CD14-positive monocyte (primary cell): ENCODE data around the gene COL4A5. TPM values are rescaled to one million over a fixed set of nuclear protein-coding genes. Genes with fewer than 3 reads are reported as not detected.

ENCODE experiments used
- DNase-seq, 3 donors: peaks; one replicate each; pipeline ENCODE4 v3.0.0-alpha.2; 2011 to 2022
- H2AFZ ChIP-seq: 2 replicates; pipeline ENCODE4 v1.6.0; 2012; ENCODE audit warnings: mild to moderate bottlenecking, low read depth, low read length, inconsistent platforms; ENCODE audit not compliant: insufficient read depth, poor library complexity, severe bottlenecking
- H3K27ac ChIP-seq, 2 donors: 1 replicate in 1 of 2; 2 replicates in 1 of 2; pipeline ENCODE4 v1.5.1; 2012 to 2013; ENCODE audit warnings: low read length in 2 of 2, control low read depth in 1 of 2, inconsistent platforms in 1 of 2, low read depth in 1 of 2, mild to moderate bottlenecking in 1 of 2
- H3K27me3 ChIP-seq, 2 donors: one replicate each; pipeline versions ENCODE4 v1.6.0 to v1.6.1; 2011 to 2013; ENCODE audit warnings: low read length in 2 of 2; ENCODE audit not compliant: control insufficient read depth in 2 of 2, insufficient read depth in 2 of 2
- H3K36me3 ChIP-seq, 2 donors: replicated peaks in 1 of 2; 1 replicate in 1 of 2; 2 replicates in 1 of 2; pipeline versions ENCODE4 v1.5.1 to v1.6.1; 2012 to 2013; ENCODE audit warnings: low read length in 2 of 2, control low read depth in 1 of 2, inconsistent platforms in 1 of 2, mild to moderate bottlenecking in 1 of 2; ENCODE audit not compliant: insufficient read depth in 2 of 2, control insufficient read depth in 1 of 2
- H3K4me1 ChIP-seq, 2 donors: 1 replicate in 1 of 2; 2 replicates in 1 of 2; pipeline versions ENCODE4 v1.5.1 to v1.6.1; 2012 to 2013; ENCODE audit warnings: low read length in 2 of 2, control low read depth in 1 of 2, inconsistent platforms in 1 of 2, mild to moderate bottlenecking in 1 of 2, moderate library complexity in 1 of 2; ENCODE audit not compliant: insufficient read depth in 2 of 2, control insufficient read depth in 1 of 2
- H3K4me2 ChIP-seq: replicated peaks from 2 replicates; pipeline ENCODE3; 2012; ENCODE audit warnings: low read length, moderate library complexity, mild to moderate bottlenecking; ENCODE audit not compliant: poor library complexity, severe bottlenecking; ENCODE audit errors: extremely low read depth
- H3K4me3 ChIP-seq, 3 experiments: fragments of 200-600 bp in 1 of 3; sonication (generic) in 1 of 3; replicated peaks in 1 of 3; 1 replicate in 2 of 3; 2 replicates in 1 of 3; pipeline ENCODE4 v1.5.1; 2011 to 2013; ENCODE audit warnings: low read length in 3 of 3, mild to moderate bottlenecking in 3 of 3, control low read depth in 2 of 3, low read depth in 2 of 3, inconsistent platforms in 1 of 3, moderate library complexity in 1 of 3
- H3K79me2 ChIP-seq: 2 replicates; pipeline ENCODE4 v1.6.0; 2012; ENCODE audit warnings: mild to moderate bottlenecking, control low read depth, inconsistent platforms, low read length, moderate library complexity; ENCODE audit not compliant: insufficient read depth
- H3K9ac ChIP-seq: 2 replicates; pipeline ENCODE4 v1.6.0; 2017; ENCODE audit warnings: low read length, mild to moderate bottlenecking; ENCODE audit not compliant: insufficient read depth, poor library complexity, severe bottlenecking
- H3K9me3 ChIP-seq, 2 donors: replicated peaks in 1 of 2; 1 replicate in 1 of 2; 2 replicates in 1 of 2; pipeline versions ENCODE4 v1.5.1 to v1.6.1; 2012 to 2013; ENCODE audit warnings: low read length in 2 of 2, control low read depth in 1 of 2; ENCODE audit not compliant: control insufficient read depth in 1 of 2, insufficient read depth in 1 of 2
- H4K20me1 ChIP-seq: 2 replicates; pipeline ENCODE4 v1.6.0; 2012; ENCODE audit warnings: mild to moderate bottlenecking, low read length, control low read depth, moderate library complexity; ENCODE audit not compliant: insufficient read depth
- H3K27ac Mint-ChIP-seq, 7 donors: one replicate each; pipeline ENCODE4 v1.8.0; 2020; ENCODE audit warnings: mild to moderate bottlenecking in 7 of 7, mixed read lengths in 7 of 7, moderate library complexity in 6 of 7, inconsistent platforms in 2 of 7
- H3K27me3 Mint-ChIP-seq, 3 donors: one replicate each; pipeline ENCODE4 v1.8.0; 2021 to 2022; ENCODE audit warnings: low read depth in 3 of 3, mild to moderate bottlenecking in 3 of 3, mixed read lengths in 3 of 3, moderate library complexity in 3 of 3, inconsistent platforms in 1 of 3
- H3K36me3 Mint-ChIP-seq, 2 donors: one replicate each; pipeline ENCODE4 v1.8.0; 2020; ENCODE audit warnings: mixed read lengths in 2 of 2, inconsistent platforms in 1 of 2, mild to moderate bottlenecking in 1 of 2
- H3K4me1 Mint-ChIP-seq: one replicate; pipeline ENCODE4 v1.8.0; 2020; ENCODE audit warnings: mild to moderate bottlenecking, mixed read lengths
- H3K4me3 Mint-ChIP-seq, 2 donors: one replicate each; pipeline ENCODE4 v1.8.0; 2020; ENCODE audit warnings: mild to moderate bottlenecking in 2 of 2, mixed read lengths in 2 of 2, moderate library complexity in 1 of 2
- H3K9me3 Mint-ChIP-seq, 7 donors: one replicate each; pipeline ENCODE4 v1.8.0; 2020 to 2022; ENCODE audit warnings: mixed read lengths in 7 of 7, mild to moderate bottlenecking in 6 of 7, moderate library complexity in 6 of 7, inconsistent platforms in 2 of 7
- WGBS: methylation state at CpG from one replicate; pipeline ENCODE4 v1.1.5; 2013; ENCODE audit warnings: missing lambda C conversion rate; ENCODE audit not compliant: insufficient coverage; 5-methylcytosine and 5-hydroxymethylcytosine counted together
- intact Hi-C, 2 donors: fragments of 100-400 bp; cut with micrococcal nuclease; formaldehyde crosslinking; loops; one replicate each; pipeline versions ENCODE4 v1.15.0 to v1.15.1; 2023
- polyA plus RNA-seq, 3 donors: library from polyadenylated mRNA; depleted of rRNA in 1 of 3; unstranded in 2 of 3; stranded (reverse) in 1 of 3; fragments of 300-500 nt in 2 of 3; fragments of >200 nt in 1 of 3; fragmentation: Illumina TruSeq in 2 of 3; gene quantifications; 1 replicate in 2 of 3; 2 replicates in 1 of 3; pipeline ENCODE4 v1.2.3, GENCODE V29; 2012 to 2021
- TF ChIP-seq, protein P1 (sequence below): fragments of 200-600 bp; IDR thresholded peaks from one replicate; pipeline ENCODE4 v1.8.0; 2022; ENCODE audit warnings: antibody characterized with exemption, mild to moderate bottlenecking

Gene COL4A5
- polyA plus RNA-seq, 3 donors = not detected

DNA sequence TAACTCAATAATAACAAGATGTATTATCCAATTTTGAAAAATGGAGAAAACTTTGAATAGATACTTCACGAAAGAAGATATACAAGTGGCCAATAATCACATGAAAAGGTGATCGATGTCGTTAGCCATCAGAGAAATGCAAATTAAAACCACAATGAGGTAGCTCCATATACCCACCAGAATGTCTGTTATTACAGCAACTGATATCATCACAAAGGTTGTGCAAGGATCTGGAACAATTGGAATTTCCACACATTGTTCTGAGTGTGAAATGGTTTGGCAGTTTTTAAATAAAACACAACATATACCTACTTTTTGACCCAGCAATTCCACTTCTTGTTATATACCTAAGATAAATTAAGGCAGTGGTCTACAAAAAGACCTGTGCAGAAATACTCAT is 225.1 kb downstream of the COL4A5 start:
- TF ChIP-seq, protein P1, sequence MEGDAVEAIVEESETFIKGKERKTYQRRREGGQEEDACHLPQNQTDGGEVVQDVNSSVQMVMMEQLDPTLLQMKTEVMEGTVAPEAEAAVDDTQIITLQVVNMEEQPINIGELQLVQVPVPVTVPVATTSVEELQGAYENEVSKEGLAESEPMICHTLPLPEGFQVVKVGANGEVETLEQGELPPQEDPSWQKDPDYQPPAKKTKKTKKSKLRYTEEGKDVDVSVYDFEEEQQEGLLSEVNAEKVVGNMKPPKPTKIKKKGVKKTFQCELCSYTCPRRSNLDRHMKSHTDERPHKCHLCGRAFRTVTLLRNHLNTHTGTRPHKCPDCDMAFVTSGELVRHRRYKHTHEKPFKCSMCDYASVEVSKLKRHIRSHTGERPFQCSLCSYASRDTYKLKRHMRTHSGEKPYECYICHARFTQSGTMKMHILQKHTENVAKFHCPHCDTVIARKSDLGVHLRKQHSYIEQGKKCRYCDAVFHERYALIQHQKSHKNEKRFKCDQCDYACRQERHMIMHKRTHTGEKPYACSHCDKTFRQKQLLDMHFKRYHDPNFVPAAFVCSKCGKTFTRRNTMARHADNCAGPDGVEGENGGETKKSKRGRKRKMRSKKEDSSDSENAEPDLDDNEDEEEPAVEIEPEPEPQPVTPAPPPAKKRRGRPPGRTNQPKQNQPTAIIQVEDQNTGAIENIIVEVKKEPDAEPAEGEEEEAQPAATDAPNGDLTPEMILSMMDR = no peak
- no CpG with 5 or more reads among the region's 3 CpGs for WGBS
- no peak overlapping the region for H2AFZ ChIP-seq
- Mint-ChIP-seq H3K4me3 (no peak overlapping the region), H3K9me3 (peaks cover 0 to 2% (median 0%) of the 10 kb centered on the region in 7 donors), H3K27me3 (peaks cover 0 to 2% (median 0%) of the 10 kb centered on the region in 3 donors), H3K27ac (no peak overlapping the region), H3K36me3 (no peaks in the 10 kb centered on the region), H3K4me1 (no peaks in the 10 kb centered on the region)
- no peak overlapping the region for H3K4me2 ChIP-seq
- no peaks in the 10 kb centered on the region for H4K20me1 ChIP-seq
- H3K9me3 ChIP-seq = no peaks in the 10 kb centered on the region
- no peak overlapping the region for H3K9ac ChIP-seq
- H3K4me3 ChIP-seq = no peak overlapping the region
- no peak overlapping the region for H3K27ac ChIP-seq
- no peak for DNase-seq
- H3K79me2 ChIP-seq = no peaks in the 10 kb centered on the region
- no peaks in the 10 kb centered on the region for H3K4me1 ChIP-seq
- no peaks in the 10 kb centered on the region for H3K36me3 ChIP-seq
- H3K27me3 ChIP-seq = no peaks in the 10 kb centered on the region
- intact Hi-C loops = no loop called here

DNA sequence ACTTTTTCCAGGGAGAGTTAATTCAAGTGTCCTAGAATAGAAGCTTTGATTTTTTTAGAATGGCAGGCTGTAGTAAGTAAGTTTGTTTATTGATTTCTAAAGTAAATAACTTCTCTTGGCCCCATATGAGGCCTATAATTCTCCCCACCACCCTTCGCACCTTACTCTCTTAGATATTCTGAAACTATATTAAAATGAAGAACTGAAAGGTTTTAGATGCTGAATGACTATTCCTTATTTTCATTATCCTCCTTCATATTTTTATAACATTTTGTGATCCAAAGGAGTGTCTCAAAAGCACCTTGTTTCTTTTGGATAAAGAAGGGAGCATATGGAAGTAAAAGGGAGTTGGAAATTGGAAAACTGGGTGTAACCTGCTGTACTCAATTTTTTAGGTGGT is 226.5 kb downstream of the COL4A5 start:
- peaks cover 0 to 2% (median 0%) of the 10 kb centered on the region in 3 donors for H3K27me3 Mint-ChIP-seq
- no peak overlapping the region for H3K9ac ChIP-seq
- no peak overlapping the region for H3K27ac Mint-ChIP-seq
- H3K36me3 ChIP-seq = no peaks in the 10 kb centered on the region
- peaks cover 0 to 2% (median 0%) of the 10 kb centered on the region in 7 donors for H3K9me3 Mint-ChIP-seq
- no peaks in the 10 kb centered on the region for H3K4me1 ChIP-seq
- no peak overlapping the region for H3K4me2 ChIP-seq
- WGBS = no CpG with 5 or more reads among the region's 1 CpG
- no peaks in the 10 kb centered on the region for H3K9me3 ChIP-seq
- TF ChIP-seq, protein P1 = no peak
- no peaks in the 10 kb centered on the region for H4K20me1 ChIP-seq
- H3K4me1 Mint-ChIP-seq = no peaks in the 10 kb centered on the region
- H2AFZ ChIP-seq = no peak overlapping the region
- no peak overlapping the region for H3K27ac ChIP-seq
- no peak for DNase-seq
- no peak overlapping the region for H3K4me3 ChIP-seq
- no peak overlapping the region for H3K4me3 Mint-ChIP-seq
- H3K36me3 Mint-ChIP-seq = no peaks in the 10 kb centered on the region
- H3K27me3 ChIP-seq = no peaks in the 10 kb centered on the region
- H3K79me2 ChIP-seq = no peaks in the 10 kb centered on the region
- intact Hi-C loops = no loop called here
